ENCODE measurements around the gene FNDC8.

DNA sequence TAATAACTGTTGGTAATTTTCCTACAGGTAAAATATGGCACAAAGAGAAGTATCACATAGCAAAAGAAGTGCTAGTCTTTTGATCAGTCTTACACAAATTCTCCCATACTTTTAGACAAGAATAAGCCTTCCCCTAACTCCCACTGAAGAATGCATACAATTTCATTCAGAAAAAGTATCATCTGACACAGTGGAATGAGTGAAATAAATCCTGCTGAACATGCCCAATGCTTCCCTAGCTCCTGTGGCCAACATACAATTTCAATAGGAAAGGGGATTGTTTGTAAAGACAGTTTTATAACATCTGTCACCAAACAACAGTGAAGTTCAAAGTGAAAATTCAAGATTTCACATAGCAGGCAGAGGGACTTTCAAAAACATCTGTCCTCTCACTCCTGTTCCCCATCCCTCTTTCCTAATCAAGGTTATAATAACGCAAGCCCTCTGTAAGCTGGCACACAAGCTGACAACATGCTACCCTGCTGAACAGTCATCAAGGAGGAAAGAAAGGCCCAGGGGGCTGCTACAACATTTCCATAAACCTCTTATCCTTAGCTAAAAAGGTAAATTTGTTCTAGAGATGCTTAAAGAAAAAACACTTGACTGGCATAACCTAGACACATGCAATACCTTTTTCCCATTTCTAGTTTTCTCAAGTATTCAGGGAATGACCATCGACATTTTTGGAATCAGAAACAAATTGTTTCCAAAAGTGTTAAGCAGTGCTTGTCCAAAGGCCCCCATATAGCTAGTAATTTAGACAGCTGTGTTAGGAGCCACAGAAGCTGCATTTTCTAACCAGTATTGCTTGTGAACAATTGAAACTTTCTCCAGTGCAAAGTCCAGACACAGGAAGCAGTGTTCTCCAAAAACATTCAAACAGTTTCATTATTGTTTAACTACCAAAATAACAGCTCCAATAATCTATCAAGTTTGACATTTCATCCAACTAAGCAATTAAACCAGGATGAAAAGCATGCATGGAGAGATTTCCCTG lies 46.4 kb upstream of the FNDC8 start:
- TF ChIP-seq, protein P1, sequence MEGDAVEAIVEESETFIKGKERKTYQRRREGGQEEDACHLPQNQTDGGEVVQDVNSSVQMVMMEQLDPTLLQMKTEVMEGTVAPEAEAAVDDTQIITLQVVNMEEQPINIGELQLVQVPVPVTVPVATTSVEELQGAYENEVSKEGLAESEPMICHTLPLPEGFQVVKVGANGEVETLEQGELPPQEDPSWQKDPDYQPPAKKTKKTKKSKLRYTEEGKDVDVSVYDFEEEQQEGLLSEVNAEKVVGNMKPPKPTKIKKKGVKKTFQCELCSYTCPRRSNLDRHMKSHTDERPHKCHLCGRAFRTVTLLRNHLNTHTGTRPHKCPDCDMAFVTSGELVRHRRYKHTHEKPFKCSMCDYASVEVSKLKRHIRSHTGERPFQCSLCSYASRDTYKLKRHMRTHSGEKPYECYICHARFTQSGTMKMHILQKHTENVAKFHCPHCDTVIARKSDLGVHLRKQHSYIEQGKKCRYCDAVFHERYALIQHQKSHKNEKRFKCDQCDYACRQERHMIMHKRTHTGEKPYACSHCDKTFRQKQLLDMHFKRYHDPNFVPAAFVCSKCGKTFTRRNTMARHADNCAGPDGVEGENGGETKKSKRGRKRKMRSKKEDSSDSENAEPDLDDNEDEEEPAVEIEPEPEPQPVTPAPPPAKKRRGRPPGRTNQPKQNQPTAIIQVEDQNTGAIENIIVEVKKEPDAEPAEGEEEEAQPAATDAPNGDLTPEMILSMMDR (IDR thresholded peaks at IDR 0.05; ENCODE audit: low read depth, low read length, poor library complexity, severe bottlenecking): no peak
- no peak for TF ChIP-seq EZH2phosphoT487 (IDR thresholded peaks at IDR 0.05; ENCODE audit: borderline replicate concordance, low read length)
